Fibroblast of villous mesenchyme (primary cell): ENCODE results near the gene ZNF430. TPM values are rescaled to one million over a fixed set of nuclear protein-coding genes. Genes with fewer than 3 reads are reported as not detected.

Experiments
- DNase-seq: peaks from one replicate; pipeline ENCODE4 v3.0.0-alpha.2; 2010; ENCODE audit warnings: low read depth
- H3K4me3 ChIP-seq: 2 replicates; pipeline ENCODE4 v1.5.1; 2011; ENCODE audit warnings: low read depth, mild to moderate bottlenecking, low read length
- total RNA-seq: library from RNA; depleted of rRNA; stranded (reverse); fragments of >200 nt; gene quantifications from 2 replicates; pipeline ENCODE4 v1.2.3, GENCODE V29; 2012
- TF ChIP-seq, protein P1 (sequence below): IDR thresholded peaks from 2 replicates; pipeline ENCODE4 v1.5.1; 2012; ENCODE audit warnings: low read depth, mild to moderate bottlenecking, low read length; ENCODE audit not compliant: insufficient read depth

The ZNF430 gene
- total RNA-seq, 1 donor: 11.7 TPM

DNA sequence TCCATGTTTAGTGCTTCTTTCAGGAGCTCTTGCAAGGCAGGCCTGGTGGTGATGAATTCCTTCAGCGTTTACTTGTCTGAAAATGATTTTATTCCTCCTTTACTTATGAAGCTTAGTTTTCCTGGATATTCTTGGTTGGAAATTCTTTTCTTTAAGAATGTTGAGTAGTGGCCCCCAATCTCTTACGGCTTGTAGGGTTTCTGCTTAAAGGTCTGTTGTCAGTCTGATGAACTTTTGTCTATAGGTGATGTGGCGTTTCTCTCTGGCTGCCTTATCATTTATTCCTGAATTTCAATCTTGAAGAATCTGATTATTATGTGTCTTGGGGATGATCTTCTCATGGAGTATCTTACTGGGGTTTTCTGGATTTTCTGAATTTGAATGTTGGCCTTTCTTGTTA is 26.0 kb downstream of the ZNF430 start:
- DNase-seq: no peak
- H3K4me3 ChIP-seq: no peak overlapping the region
- TF ChIP-seq, protein P1, sequence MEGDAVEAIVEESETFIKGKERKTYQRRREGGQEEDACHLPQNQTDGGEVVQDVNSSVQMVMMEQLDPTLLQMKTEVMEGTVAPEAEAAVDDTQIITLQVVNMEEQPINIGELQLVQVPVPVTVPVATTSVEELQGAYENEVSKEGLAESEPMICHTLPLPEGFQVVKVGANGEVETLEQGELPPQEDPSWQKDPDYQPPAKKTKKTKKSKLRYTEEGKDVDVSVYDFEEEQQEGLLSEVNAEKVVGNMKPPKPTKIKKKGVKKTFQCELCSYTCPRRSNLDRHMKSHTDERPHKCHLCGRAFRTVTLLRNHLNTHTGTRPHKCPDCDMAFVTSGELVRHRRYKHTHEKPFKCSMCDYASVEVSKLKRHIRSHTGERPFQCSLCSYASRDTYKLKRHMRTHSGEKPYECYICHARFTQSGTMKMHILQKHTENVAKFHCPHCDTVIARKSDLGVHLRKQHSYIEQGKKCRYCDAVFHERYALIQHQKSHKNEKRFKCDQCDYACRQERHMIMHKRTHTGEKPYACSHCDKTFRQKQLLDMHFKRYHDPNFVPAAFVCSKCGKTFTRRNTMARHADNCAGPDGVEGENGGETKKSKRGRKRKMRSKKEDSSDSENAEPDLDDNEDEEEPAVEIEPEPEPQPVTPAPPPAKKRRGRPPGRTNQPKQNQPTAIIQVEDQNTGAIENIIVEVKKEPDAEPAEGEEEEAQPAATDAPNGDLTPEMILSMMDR: no peak

DNA sequence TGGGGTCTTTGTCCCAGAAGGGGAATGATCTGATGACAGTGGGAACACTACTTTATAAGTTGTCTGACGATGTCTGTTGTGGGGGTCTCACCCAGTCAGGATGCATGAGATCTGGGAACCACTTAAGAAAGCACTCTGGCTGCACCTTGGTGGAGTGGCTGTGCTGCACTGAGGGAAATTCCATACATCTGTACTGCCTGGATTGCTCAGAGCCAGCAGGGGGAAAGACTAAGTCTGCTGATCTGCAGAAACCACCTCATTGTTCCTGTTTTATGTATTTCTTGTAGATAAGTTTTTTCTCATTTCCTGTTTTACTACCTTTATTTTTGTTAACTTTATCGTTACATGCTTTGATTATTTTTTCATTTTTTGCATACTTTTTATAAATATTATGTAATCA is 27.3 kb downstream of the ZNF430 start:
- DNase-seq: no peak
- H3K4me3 ChIP-seq: no peak overlapping the region
- TF ChIP-seq, protein P1: no peak

DNA sequence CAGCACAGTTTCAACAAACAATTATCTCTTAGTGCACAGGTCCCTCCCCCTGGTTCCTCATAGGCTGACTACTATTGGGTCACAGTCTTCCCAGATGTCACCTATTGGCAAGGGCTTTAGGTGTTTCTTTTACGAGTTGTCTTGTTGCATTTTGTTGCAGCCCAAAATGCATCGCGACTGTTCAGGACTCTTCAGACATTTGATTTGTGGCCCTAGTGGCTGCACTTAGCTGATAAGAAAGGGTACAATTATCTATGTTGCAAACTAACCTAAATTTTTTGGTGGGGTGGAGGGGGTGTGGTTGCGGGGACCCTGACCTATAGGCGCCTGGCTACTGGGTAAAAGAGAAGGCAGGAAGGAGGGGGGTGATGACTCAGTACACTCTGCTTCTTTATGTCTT is 32.4 kb downstream of the ZNF430 start:
- TF ChIP-seq, protein P1: no peak
- DNase-seq: no peak

DNA sequence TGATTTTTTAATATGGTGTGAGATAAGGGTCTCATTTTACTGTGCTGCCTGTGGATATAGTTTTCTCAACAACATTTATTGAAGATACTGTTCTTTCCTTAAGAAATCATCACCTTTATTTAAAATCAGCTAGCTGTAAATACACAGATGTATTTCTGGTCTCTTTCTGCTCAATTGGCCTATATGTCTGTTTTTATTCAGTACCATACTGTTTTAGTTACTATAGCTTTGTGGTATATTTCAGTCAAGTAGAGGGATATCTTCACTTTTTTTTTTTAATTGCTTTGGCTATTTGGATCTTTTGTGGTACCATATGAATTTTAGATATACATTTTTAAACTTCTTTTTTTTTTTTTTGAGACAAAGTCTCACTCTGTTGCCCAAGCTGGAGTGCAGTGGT is 44.9 kb downstream of the ZNF430 start:
- TF ChIP-seq, protein P1: no peak
- DNase-seq: no peak
- no peak overlapping the region for H3K4me3 ChIP-seq

More for the DNA sequence above, 32.4 kb downstream of the ZNF430 start:
- H3K4me3 ChIP-seq: no peak overlapping the region

DNA sequence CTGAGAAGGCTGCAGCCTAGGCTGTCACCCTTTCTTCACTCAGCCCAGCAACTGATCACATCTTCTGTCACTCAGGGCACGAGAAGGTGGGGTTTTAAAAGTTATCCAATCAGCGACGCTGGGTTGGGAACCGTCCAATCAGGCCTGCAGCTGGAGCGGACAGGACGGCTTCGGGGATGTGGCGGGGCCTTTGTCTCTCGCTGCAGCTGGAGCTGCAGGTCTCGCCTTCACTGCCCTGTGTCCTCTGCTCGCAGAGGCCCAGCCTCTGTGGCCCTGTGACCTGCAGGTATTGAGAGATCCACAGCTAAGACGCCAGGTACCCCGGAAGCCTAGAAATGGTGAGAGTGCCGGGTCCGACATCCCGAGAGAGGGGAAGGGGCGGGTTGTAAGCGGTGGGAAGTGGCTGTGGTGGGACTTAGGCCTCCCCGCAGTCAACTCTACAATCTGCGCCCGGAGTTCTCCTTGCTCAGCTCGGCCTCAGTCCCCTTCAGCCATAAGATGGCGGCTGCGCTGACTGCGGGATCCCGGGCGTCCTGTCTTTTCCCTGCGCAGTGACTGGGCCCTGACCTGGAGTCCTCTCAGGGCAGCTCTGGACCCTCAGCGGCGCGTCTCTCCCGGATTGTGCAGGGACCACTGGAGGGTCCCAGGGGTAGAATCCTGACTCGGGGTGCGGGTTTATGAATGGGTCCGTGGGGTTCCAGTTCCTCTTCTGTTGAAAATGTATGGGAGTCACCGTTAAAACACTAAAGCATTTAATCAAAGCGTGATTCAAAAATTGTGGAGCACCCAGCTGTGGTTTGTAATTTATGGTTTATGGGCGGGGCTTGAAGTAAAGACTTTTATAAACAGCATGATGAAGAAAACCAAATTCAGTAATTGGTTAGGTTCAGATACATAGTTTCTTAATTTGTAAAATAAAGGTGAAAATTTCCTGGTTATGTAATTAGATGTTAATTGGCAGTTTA is 61.8 kb downstream of the ZNF430 start, which contains the start of gene ZNF714:
TSS of gene ZNF714 (plus strand) at position 193 of the 965 bp plus-strand sequence. CDS start 16,066 bp downstream, outside the sequence.
- DNase-seq: peak; percentile 88
- TF ChIP-seq, protein P1: no peak
- H3K4me3 ChIP-seq: peak within 1 kb of the TSS; percentile 75

DNA sequence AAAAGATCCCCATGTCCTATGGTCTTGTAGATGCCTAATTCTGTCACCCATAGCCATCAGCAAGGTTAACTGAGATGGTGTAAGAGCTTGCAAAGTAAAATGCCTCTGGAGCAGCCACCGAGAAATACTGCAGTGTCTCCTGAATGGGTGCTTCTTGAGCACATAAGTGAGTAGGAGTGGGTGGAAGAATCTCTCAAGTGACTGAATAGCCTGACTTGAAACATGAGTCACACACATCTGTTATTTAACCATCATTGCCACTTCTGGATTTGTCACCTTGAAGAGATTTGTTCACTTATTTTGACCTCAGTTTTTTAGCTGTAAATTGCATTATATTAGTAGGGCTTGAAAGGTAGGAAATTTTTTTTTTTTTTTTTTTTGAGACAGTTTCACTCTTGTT is 63.9 kb downstream of the ZNF430 start:
- TF ChIP-seq, protein P1: no peak
- peak; percentile 73 for DNase-seq

More for the DNA sequence above, 63.9 kb downstream of the ZNF430 start:
- H3K4me3 ChIP-seq: no peak overlapping the region
